Measurements from ENCODE around the gene SSC4D. TPM values are rescaled to one million over a fixed set of nuclear protein-coding genes. Genes with fewer than 3 reads are reported as not detected.
"Not testable (repeated sequence)": the region's sequence is repeated elsewhere in the genome, so short reads cannot be mapped to it uniquely, and the experiment has no call there.

Gene SSC4D
- total RNA-seq, 1 donor from 2014 or later, result 6.0 TPM

DNA sequence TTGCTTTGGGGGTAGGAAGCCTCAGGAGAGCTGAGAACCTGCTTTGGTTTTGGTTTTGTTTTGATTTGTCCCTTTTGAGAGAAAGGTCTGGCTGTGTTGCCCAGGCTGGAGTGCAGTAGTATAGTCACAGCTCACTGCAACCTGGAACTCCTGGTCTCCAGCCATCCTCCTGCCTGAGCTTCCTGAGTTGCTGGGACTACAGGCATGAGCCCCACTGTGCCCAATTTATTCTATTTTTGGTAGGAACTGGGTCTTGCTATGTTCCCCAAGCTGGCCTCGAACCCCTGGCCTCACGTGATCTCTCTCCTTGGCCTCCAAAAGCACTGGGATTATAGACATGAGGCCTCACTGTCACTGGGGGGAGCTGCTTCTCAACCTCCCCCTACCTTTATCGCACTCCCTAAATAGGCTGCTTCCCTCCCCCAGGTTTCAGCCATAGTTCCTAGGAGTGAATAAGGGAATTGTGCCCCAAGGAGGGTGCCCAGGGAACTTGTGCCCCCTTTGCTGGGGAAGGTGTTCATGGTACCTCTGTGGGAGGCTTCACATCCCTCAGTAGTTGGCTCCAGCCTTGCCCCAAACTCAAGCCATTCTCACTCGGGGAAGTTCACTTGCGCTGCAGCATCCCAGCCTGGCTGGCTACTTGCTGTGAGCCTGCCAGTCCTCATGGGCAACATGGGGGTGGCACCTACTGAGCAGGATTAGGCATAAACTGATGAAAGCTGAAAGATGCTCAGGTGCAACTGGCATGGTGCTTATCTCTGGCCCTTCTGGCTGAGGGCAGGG is 33.4 kb upstream of the SSC4D start:
- not testable (repeated sequence) for H3K4me3 Mint-ChIP-seq (ENCODE audit: unreplicated experiment); DNase-seq (ENCODE audit: low read depth); H2AFZ ChIP-seq (ENCODE audit: low read depth, low read length); H3K27me3 ChIP-seq (ENCODE audit: insufficient read depth, low read length); H3K79me2 ChIP-seq (ENCODE audit: insufficient read depth, low read length); H3K27ac ChIP-seq (ENCODE audit: low read depth, low read length); H3K9me3 Mint-ChIP-seq (ENCODE audit: unreplicated experiment); H3K9ac ChIP-seq (ENCODE audit: low read length); H3K27ac Mint-ChIP-seq (ENCODE audit: unreplicated experiment); H3K4me1 Mint-ChIP-seq (ENCODE audit: low read depth, unreplicated experiment); H3K36me3 ChIP-seq (ENCODE audit: insufficient read depth, low read length); H3K36me3 Mint-ChIP-seq (ENCODE audit: low read depth, unreplicated experiment); H4K20me1 ChIP-seq (ENCODE audit: insufficient read depth, low read length); H3K4me3 ChIP-seq (ENCODE audit: insufficient read depth, low read depth, low read length); H3K27me3 Mint-ChIP-seq (ENCODE audit: low read depth, unreplicated experiment); H3K9me3 ChIP-seq (ENCODE audit: insufficient read depth, low read depth, low read length); H3K4me1 ChIP-seq (ENCODE audit: insufficient read depth, low read length); FAIRE-seq; H3K4me2 ChIP-seq (ENCODE audit: low read length)

DNA sequence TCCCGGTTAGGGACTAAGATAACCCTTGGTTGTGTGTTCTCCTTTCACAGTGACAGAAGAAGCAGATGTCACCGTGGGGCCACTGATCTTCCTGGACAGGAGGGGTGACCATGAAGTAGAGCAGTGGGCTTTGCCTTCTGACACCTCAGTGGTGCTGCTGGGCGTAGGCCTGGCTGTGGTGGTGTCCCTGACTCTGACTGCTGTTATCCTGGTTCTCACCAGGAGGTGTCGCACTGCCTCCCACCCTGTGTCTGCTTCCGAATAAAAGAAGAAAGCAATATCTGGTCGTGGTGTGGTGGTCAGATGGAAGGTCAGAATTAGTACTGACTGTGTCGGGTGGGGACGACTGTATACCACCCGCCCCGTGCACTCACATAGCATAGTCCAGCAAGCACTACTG is 32.3 kb upstream of the SSC4D start:
- H3K27me3 ChIP-seq (ENCODE audit: insufficient read depth, low read length); H2AFZ ChIP-seq (ENCODE audit: low read depth, low read length); H3K27ac ChIP-seq (ENCODE audit: low read depth, low read length); H3K9me3 Mint-ChIP-seq (ENCODE audit: unreplicated experiment); H3K36me3 ChIP-seq (ENCODE audit: insufficient read depth, low read length); H3K4me1 Mint-ChIP-seq (ENCODE audit: low read depth, unreplicated experiment); H3K9me3 ChIP-seq (ENCODE audit: insufficient read depth, low read depth, low read length); H3K4me1 ChIP-seq (ENCODE audit: insufficient read depth, low read length); H3K4me2 ChIP-seq (ENCODE audit: low read length); H3K4me3 Mint-ChIP-seq (ENCODE audit: unreplicated experiment); H4K20me1 ChIP-seq (ENCODE audit: insufficient read depth, low read length); DNase-seq (ENCODE audit: low read depth); H3K36me3 Mint-ChIP-seq (ENCODE audit: low read depth, unreplicated experiment); FAIRE-seq; H3K27me3 Mint-ChIP-seq (ENCODE audit: low read depth, unreplicated experiment); H3K4me3 ChIP-seq (ENCODE audit: insufficient read depth, low read depth, low read length); H3K79me2 ChIP-seq (ENCODE audit: insufficient read depth, low read length); H3K27ac Mint-ChIP-seq (ENCODE audit: unreplicated experiment); H3K9ac ChIP-seq (ENCODE audit: low read length): not testable (repeated sequence)

DNA sequence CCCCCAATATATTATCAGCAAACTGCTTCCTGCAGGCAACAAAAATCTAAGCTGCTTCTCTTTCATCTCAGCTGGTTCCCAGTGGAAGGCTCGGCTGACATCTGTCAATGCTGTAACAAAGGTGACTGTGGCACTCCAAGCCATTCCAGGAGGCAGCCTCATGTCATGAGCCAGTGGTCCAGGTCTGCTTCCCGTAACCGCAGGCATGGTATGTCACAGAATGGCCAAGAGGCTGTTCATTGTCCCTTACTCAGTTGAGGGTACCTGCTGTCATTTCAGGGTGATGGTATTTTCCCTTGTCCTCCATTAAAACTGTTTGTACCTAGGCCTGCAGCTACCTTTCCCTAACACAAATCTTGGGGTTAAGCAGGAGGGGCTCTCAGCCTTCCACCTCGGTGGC is 30.9 kb upstream of the SSC4D start:
- H3K9ac ChIP-seq (ENCODE audit: low read length); H3K27ac ChIP-seq (ENCODE audit: low read depth, low read length); H3K4me3 Mint-ChIP-seq (ENCODE audit: unreplicated experiment); H3K9me3 ChIP-seq (ENCODE audit: insufficient read depth, low read depth, low read length); H3K4me1 Mint-ChIP-seq (ENCODE audit: low read depth, unreplicated experiment); H3K79me2 ChIP-seq (ENCODE audit: insufficient read depth, low read length); H3K4me3 ChIP-seq (ENCODE audit: insufficient read depth, low read depth, low read length); H3K4me2 ChIP-seq (ENCODE audit: low read length); DNase-seq (ENCODE audit: low read depth); H3K4me1 ChIP-seq (ENCODE audit: insufficient read depth, low read length); H3K27me3 Mint-ChIP-seq (ENCODE audit: low read depth, unreplicated experiment); H4K20me1 ChIP-seq (ENCODE audit: insufficient read depth, low read length); H3K9me3 Mint-ChIP-seq (ENCODE audit: unreplicated experiment); H3K27ac Mint-ChIP-seq (ENCODE audit: unreplicated experiment); FAIRE-seq; H3K36me3 ChIP-seq (ENCODE audit: insufficient read depth, low read length); H3K27me3 ChIP-seq (ENCODE audit: insufficient read depth, low read length); H3K36me3 Mint-ChIP-seq (ENCODE audit: low read depth, unreplicated experiment); H2AFZ ChIP-seq (ENCODE audit: low read depth, low read length): not testable (repeated sequence)

DNA sequence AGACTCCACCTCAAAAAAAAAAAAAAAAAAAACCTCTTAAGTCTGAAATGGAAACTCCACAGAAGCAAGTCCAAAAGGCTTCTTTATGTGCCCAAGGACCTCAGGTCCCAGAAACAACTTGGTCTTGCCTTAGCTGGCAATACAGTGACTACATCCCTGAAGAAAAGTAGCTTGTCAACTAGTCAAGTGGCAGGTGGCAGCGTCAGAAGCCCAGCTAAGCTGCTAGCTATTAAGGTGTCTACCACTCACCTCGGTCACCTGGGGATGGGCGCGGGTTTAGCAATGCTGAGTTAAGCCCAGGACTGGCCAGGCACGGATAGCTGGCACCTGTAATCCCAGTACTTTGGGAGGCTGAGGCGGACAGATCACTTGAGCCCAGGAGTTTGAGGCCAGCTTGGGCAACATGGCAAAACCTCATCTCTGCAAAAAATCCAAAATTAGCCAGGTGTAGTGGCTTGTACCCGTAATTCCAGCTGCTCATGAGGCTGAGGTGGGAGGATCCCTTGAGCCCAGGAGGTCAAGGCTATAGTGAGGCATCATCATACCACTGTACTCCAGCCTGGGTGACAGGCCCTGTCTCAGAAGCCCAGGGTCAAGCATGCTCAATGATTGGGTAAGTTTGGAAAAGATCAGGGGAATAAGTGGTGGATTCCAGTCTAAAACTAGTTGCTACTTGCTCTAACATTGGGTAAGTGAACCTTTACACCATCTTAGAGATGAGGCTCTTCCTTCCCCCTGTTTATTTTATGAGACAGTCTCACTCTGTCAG is 29.8 kb upstream of the SSC4D start:
- not testable (repeated sequence) for H3K9ac ChIP-seq (ENCODE audit: low read length); H3K27ac ChIP-seq (ENCODE audit: low read depth, low read length); DNase-seq (ENCODE audit: low read depth); H3K9me3 ChIP-seq (ENCODE audit: insufficient read depth, low read depth, low read length); FAIRE-seq; H3K9me3 Mint-ChIP-seq (ENCODE audit: unreplicated experiment); H2AFZ ChIP-seq (ENCODE audit: low read depth, low read length); H3K27me3 Mint-ChIP-seq (ENCODE audit: low read depth, unreplicated experiment); H4K20me1 ChIP-seq (ENCODE audit: insufficient read depth, low read length); H3K4me1 ChIP-seq (ENCODE audit: insufficient read depth, low read length); H3K4me1 Mint-ChIP-seq (ENCODE audit: low read depth, unreplicated experiment); H3K27ac Mint-ChIP-seq (ENCODE audit: unreplicated experiment); H3K36me3 ChIP-seq (ENCODE audit: insufficient read depth, low read length); H3K4me2 ChIP-seq (ENCODE audit: low read length); H3K36me3 Mint-ChIP-seq (ENCODE audit: low read depth, unreplicated experiment); H3K27me3 ChIP-seq (ENCODE audit: insufficient read depth, low read length); H3K79me2 ChIP-seq (ENCODE audit: insufficient read depth, low read length); H3K4me3 ChIP-seq (ENCODE audit: insufficient read depth, low read depth, low read length); H3K4me3 Mint-ChIP-seq (ENCODE audit: unreplicated experiment)
